Measurements from ENCODE around the gene HMGXB3. TPM values are rescaled to one million over a fixed set of nuclear protein-coding genes. Genes with fewer than 3 reads are reported as not detected.

The HMGXB3 gene
- total and polyA plus RNA-seq, 2 of the 13 experiments (the other 11 are each of a cell fraction or from before 2014, with no cell fraction given), result 18.8 to 23.8 TPM

DNA sequence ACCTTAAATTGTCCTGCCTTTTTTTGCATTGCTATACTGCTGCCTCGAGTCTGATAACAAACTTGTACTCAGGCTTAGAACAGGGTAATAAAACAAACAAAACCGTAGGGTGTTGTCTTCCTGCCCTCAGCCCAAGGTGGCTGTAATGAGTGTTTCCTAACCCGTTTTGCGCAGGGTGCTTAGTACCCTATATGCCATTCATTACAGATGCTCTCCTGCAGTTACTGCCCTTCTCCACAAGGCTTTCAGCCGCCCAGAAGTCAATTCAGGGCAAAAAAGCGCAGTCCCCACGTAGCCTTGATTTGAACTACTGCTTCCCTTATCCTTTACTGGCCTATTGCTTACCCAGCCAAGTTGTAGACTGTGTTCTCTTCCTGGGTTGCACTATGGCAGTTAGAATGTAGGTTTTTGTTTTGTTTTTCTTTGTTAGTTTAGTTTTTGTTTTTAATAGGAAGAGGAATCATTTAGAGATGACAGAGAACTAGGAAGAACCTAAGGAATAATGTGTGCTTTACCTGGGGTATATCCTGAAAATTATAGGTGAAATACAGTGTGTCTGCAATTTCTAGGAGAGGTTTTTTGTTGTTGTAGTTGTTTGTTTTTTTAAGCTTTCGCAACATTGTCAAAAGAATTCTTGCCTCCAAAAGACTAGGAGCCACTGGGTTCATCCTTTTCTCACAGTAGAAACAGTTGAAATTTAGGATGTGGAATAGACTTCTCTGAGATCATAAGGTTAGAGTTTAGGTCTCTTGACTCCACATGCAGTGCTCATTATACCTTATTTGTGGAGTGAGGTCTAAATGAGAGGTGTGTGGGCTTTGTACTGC, 1.3 kb downstream of the HMGXB3 start:
- peak; percentile 94 for FAIRE-seq
- intact Hi-C loops (cut with micrococcal nuclease; ENCODE audit: unreplicated experiment) (loop anchor here (1.0 to 2.0 kb wide), 2 partner anchors 24 to 43 kb away; no protein-coding TSS in a partner anchor), in situ Hi-C loops (cut with HindIII; ENCODE audit: extremely low pct_ligation_motif_present, low pct_unique_long_range_greater_than_20kb) (no loop called here)
- ChIA-PET POLR2A (interaction anchor here (0.7 to 2.5 kb wide), 5 partner anchors 20 to 452 kb away, joined by 3 to 35 read pairs (median 6); partner anchors contain the start of gene SLC26A2), CTCF (ENCODE audit: low intra/inter-chr PET ratio, low total read pairs) (no interaction called here)
- H3K79me2 ChIP-seq (ENCODE audit: insufficient read depth, low read length), result peaks cover 53% of the 10 kb centered on the region
- H3K4me1 ChIP-seq (ENCODE audit: insufficient read depth, low read length), result peaks cover 32% of the 10 kb centered on the region
- peak overlapping the region; percentile 87 for H3K27ac ChIP-seq (ENCODE audit: extremely low read length, insufficient read depth, low read length)
- H3K4me3 ChIP-seq (replicated peaks in 1 of 3; ENCODE audit: insufficient read depth in 1 of 3, low read depth in 2 of 3, low read length in 3 of 3), result peak overlapping the region; percentile 86 to 91 (median 89)
- H3K9ac ChIP-seq (ENCODE audit: insufficient read depth, low read depth, low read length), result peak overlapping the region; percentile 98
- DNase-seq (ENCODE audit: low spot score), result peak; percentile 77
- WGBS (ENCODE audit: low lambda C conversion rate), result 12% methylated on average over 8 of the region's 8 CpGs
- H3K4me2 ChIP-seq (ENCODE audit: low read depth, low read length), result peak overlapping the region; percentile 97
- no peaks in the 10 kb centered on the region; a peak in 1 of 5 replicates for H3K27me3 ChIP-seq (ENCODE audit: control insufficient read depth in 1 of 2, insufficient read depth in 2 of 2, low read length in 2 of 2)
- no peaks in the 10 kb centered on the region for H3K9me3 ChIP-seq (ENCODE audit: low read length)
- H2AFZ ChIP-seq (ENCODE audit: low read length), result no peak overlapping the region
- H4K20me1 ChIP-seq (ENCODE audit: insufficient read depth, low read length), result peaks cover 5% of the 10 kb centered on the region; the same call in 1 of the 2 replicates
- H3K36me3 ChIP-seq (replicated peaks in 1 of 2; ENCODE audit: control insufficient read depth in 1 of 2, insufficient read depth in 2 of 2, low read length in 2 of 2), result peaks cover 5 to 15% of the 10 kb centered on the region in 2 experiments; a peak in 4 of 5 replicates
- no TSS peak for BruUV-seq (replicated peaks)
- peak; percentile 75 for ATAC-seq
- TF ChIP-seq, protein P1, sequence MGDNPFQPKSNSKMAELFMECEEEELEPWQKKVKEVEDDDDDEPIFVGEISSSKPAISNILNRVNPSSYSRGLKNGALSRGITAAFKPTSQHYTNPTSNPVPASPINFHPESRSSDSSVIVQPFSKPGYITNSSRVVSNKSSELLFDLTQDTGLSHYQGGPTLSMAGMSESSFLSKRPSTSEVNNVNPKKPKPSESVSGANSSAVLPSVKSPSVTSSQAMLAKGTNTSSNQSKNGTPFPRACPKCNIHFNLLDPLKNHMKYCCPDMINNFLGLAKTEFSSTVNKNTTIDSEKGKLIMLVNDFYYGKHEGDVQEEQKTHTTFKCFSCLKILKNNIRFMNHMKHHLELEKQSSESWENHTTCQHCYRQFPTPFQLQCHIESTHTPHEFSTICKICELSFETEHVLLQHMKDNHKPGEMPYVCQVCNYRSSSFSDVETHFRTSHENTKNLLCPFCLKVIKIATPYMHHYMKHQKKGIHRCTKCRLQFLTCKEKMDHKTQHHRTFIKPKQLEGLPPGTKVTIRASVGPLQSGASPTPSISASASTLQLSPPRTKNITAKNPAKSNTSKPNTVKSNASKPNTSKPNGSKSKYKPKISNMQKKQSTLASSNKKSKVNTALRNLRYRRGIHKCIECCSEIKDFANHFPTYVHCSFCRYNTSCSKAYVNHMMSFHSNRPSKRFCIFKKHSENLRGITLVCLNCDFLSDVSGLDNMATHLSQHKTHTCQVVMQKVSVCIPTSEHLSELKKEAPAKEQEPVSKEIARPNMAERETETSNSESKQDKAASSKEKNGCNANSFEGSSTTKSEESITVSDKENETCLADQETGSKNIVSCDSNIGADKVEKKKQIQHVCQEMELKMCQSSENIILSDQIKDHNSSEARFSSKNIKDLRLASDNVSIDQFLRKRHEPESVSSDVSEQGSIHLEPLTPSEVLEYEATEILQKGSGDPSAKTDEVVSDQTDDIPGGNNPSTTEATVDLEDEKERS (CRISPR knock-in tag; IDR thresholded peaks at IDR 0.05), result 0 out of 2 replicates have a peak, but pooled peaks have one; percentile 28
- TF ChIP-seq, protein P2, sequence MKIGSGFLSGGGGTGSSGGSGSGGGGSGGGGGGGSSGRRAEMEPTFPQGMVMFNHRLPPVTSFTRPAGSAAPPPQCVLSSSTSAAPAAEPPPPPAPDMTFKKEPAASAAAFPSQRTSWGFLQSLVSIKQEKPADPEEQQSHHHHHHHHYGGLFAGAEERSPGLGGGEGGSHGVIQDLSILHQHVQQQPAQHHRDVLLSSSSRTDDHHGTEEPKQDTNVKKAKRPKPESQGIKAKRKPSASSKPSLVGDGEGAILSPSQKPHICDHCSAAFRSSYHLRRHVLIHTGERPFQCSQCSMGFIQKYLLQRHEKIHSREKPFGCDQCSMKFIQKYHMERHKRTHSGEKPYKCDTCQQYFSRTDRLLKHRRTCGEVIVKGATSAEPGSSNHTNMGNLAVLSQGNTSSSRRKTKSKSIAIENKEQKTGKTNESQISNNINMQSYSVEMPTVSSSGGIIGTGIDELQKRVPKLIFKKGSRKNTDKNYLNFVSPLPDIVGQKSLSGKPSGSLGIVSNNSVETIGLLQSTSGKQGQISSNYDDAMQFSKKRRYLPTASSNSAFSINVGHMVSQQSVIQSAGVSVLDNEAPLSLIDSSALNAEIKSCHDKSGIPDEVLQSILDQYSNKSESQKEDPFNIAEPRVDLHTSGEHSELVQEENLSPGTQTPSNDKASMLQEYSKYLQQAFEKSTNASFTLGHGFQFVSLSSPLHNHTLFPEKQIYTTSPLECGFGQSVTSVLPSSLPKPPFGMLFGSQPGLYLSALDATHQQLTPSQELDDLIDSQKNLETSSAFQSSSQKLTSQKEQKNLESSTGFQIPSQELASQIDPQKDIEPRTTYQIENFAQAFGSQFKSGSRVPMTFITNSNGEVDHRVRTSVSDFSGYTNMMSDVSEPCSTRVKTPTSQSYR (CRISPR knock-in tag; IDR thresholded peaks at IDR 0.05; ENCODE audit: borderline replicate concordance), result no peak
- TF ChIP-seq ZSCAN25 (CRISPR knock-in tag; IDR thresholded peaks at IDR 0.05) (no peak), ZFP37 (CRISPR knock-in tag; IDR thresholded peaks at IDR 0.05; ENCODE audit: borderline replicate concordance) (no peak), HNRNPH1 (optimal IDR thresholded peaks at IDR 0.05; ENCODE audit: low read depth, low read length) (no peak), ATF7-NPFF (CRISPR knock-in tag; IDR thresholded peaks at IDR 0.05; ENCODE audit: low read depth) (no peak), MED13 (CRISPR knock-in tag; IDR thresholded peaks at IDR 0.05) (no peak), KDM5A (IDR thresholded peaks at IDR 0.05; ENCODE audit: borderline replicate concordance, low read length) (no peak), ELF4 (CRISPR knock-in tag; IDR thresholded peaks at IDR 0.05; ENCODE audit: borderline replicate concordance) (no peak), TBL1XR1 (IDR thresholded peaks at IDR 0.05; ENCODE audit: borderline replicate concordance, low read length, partially characterized antibody) (no peak)
- TF ChIP-seq, protein P3, sequence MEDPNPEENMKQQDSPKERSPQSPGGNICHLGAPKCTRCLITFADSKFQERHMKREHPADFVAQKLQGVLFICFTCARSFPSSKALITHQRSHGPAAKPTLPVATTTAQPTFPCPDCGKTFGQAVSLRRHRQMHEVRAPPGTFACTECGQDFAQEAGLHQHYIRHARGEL (CRISPR knock-in tag; IDR thresholded peaks at IDR 0.05), result no peak
- TF ChIP-seq, protein P4, sequence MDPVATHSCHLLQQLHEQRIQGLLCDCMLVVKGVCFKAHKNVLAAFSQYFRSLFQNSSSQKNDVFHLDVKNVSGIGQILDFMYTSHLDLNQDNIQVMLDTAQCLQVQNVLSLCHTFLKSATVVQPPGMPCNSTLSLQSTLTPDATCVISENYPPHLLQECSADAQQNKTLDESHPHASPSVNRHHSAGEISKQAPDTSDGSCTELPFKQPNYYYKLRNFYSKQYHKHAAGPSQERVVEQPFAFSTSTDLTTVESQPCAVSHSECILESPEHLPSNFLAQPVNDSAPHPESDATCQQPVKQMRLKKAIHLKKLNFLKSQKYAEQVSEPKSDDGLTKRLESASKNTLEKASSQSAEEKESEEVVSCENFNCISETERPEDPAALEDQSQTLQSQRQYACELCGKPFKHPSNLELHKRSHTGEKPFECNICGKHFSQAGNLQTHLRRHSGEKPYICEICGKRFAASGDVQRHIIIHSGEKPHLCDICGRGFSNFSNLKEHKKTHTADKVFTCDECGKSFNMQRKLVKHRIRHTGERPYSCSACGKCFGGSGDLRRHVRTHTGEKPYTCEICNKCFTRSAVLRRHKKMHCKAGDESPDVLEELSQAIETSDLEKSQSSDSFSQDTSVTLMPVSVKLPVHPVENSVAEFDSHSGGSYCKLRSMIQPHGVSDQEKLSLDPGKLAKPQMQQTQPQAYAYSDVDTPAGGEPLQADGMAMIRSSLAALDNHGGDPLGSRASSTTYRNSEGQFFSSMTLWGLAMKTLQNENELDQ (CRISPR knock-in tag; IDR thresholded peaks at IDR 0.05; ENCODE audit: borderline replicate concordance), result no peak
